CD4-positive, alpha-beta T cell (primary cell): ENCODE data around the gene CEP89. TPM values are rescaled to one million over a fixed set of nuclear protein-coding genes. Genes with fewer than 3 reads are reported as not detected.

Experiments used
- ATAC-seq: fragments of 200-7000 bp; cut with Tn5 transposase; one replicate; pipeline ENCODE4 v1.10.0; 2022; ENCODE audit warnings: mild to moderate bottlenecking; ENCODE audit not compliant: poor library complexity
- CTCF ChIA-PET: fragments of 350-600 bp; sonication (Branson Sonifier 250); formaldehyde crosslinking; loops from one replicate; lab custom pipeline; 2021; ENCODE audit warnings: antibody characterized with exemption, inconsistent platforms; lab: Charles Lee
- POLR2A ChIA-PET: fragments of 350-600 bp; sonication (Branson Sonifier 250); formaldehyde crosslinking; loops from one replicate; lab custom pipeline; 2021; ENCODE audit warnings: antibody characterized with exemption, inconsistent platforms; lab: Charles Lee
- DNase-seq, 14 experiments: peaks; one replicate each; pipeline ENCODE4 v3.0.0-alpha.2; 2013 to 2020; ENCODE audit warnings: mixed read lengths in 2 of 14
- H3K27ac ChIP-seq, 2 donors: one replicate each; pipeline versions ENCODE4 v1.5.1 to v1.7.0; 2013; ENCODE audit warnings: low read length in 2 of 2, low read depth in 1 of 2, mild to moderate bottlenecking in 1 of 2
- H3K27me3 ChIP-seq, 2 experiments: 1 replicate in 1 of 2; 2 replicates in 1 of 2; pipeline versions ENCODE4 v1.6.1 to v1.7.0; 2013; ENCODE audit warnings: low read length in 2 of 2, control low read depth in 1 of 2, mild to moderate bottlenecking in 1 of 2, moderate library complexity in 1 of 2; ENCODE audit not compliant: insufficient read depth in 2 of 2, control insufficient read depth in 1 of 2
- H3K36me3 ChIP-seq: one replicate; pipeline ENCODE4 v1.6.1; 2013; ENCODE audit warnings: low read length, control low read depth; ENCODE audit not compliant: insufficient read depth
- H3K4me1 ChIP-seq: one replicate; pipeline ENCODE4 v1.6.1; 2013; ENCODE audit warnings: low read length, control low read depth; ENCODE audit not compliant: insufficient read depth
- H3K4me3 ChIP-seq: one replicate; pipeline ENCODE4 v1.5.1; 2013; ENCODE audit warnings: mild to moderate bottlenecking, low read length, moderate library complexity
- H3K9me3 ChIP-seq, 2 experiments: 1 replicate in 1 of 2; 2 replicates in 1 of 2; pipeline versions ENCODE4 v1.6.1 to v1.7.0; 2013; ENCODE audit warnings: low read length in 2 of 2, mild to moderate bottlenecking in 2 of 2, control low read depth in 1 of 2, moderate library complexity in 1 of 2; ENCODE audit not compliant: control insufficient read depth in 1 of 2, insufficient read depth in 1 of 2
- H3K27ac Mint-ChIP-seq: one replicate; pipeline ENCODE4 v1.8.0; 2020; ENCODE audit warnings: mixed read lengths
- H3K27me3 Mint-ChIP-seq: one replicate; pipeline ENCODE4 v1.8.0; 2021; ENCODE audit warnings: mixed read lengths
- H3K36me3 Mint-ChIP-seq: one replicate; pipeline ENCODE4 v1.8.0; 2021; ENCODE audit warnings: low read depth, mixed read lengths
- H3K4me1 Mint-ChIP-seq: one replicate; pipeline ENCODE4 v1.8.0; 2021; ENCODE audit warnings: low read depth, mixed read lengths
- H3K4me3 Mint-ChIP-seq: one replicate; pipeline ENCODE4 v1.8.0; 2020; ENCODE audit warnings: mild to moderate bottlenecking, mixed read lengths
- H3K9me3 Mint-ChIP-seq: one replicate; pipeline ENCODE4 v1.8.0; 2020; ENCODE audit warnings: mixed read lengths
- CTCF ChIP-seq: fragments of 200-600 bp; IDR thresholded peaks from one replicate; pipeline ENCODE4 v1.8.0; 2022; ENCODE audit warnings: antibody characterized with exemption, mild to moderate bottlenecking
- intact Hi-C, 2 experiments: fragments of 100-400 bp; cut with DNase I in 1 of 2; cut with micrococcal nuclease in 1 of 2; formaldehyde crosslinking; loops; one replicate each; pipeline versions ENCODE4 v1.15.1 to v1.9.0; 2023 to 2025; cut with DNase I, micrococcal nuclease
- total RNA-seq, 174 experiments: library from RNA in 2 of 174; stranded (reverse) in 2 of 174; gene quantifications; one replicate each; pipeline ENCODE4 v1.2.3 and lab custom pipeline; 2021 to 2026

Gene CEP89
- total RNA-seq, 2 experiments from 2014 or later, result 4.0 to 5.1 TPM

- POLR2A ChIA-PET, result no interaction called here
Observed at GRCh38 chr19:32877977-32878745, 93.6 kb downstream of the CEP89 start.

GRCh38 chr19:32877323-32877912, 94.3 kb downstream of the CEP89 start:
- H3K4me3 ChIP-seq, result no peak overlapping the region
- no peaks in the 10 kb centered on the region for H3K9me3 ChIP-seq
- Mint-ChIP-seq H3K27me3 (no peaks in the 10 kb centered on the region), H3K4me3 (no peak overlapping the region), H3K36me3 (peaks cover 8% of the 10 kb centered on the region), H3K9me3 (no peaks in the 10 kb centered on the region), H3K27ac (no peak overlapping the region), H3K4me1 (no peaks in the 10 kb centered on the region)
- H3K4me1 ChIP-seq, result no peaks in the 10 kb centered on the region
- POLR2A ChIA-PET, result no interaction called here
- no peaks in the 10 kb centered on the region for H3K27me3 ChIP-seq
- DNase-seq (no peak), ATAC-seq (no peak)
- no peaks in the 10 kb centered on the region for H3K36me3 ChIP-seq
- TF ChIP-seq CTCF, result no peak
- intact Hi-C loops, result no loop called here
- H3K27ac ChIP-seq, result no peak overlapping the region
- CTCF ChIA-PET, result no interaction called here

More at GRCh38 chr19:32877977-32878745, 93.6 kb downstream of the CEP89 start:
- no peaks in the 10 kb centered on the region for H3K4me1 ChIP-seq
- H3K4me3 Mint-ChIP-seq, result no peak overlapping the region
- intact Hi-C loops, result no loop called here
- H3K9me3 ChIP-seq, result no peaks in the 10 kb centered on the region
- H3K27ac ChIP-seq, result no peak overlapping the region
- TF ChIP-seq CTCF, result no peak
- no peak overlapping the region for H3K4me3 ChIP-seq
- CTCF ChIA-PET, result no interaction called here
- H3K27ac Mint-ChIP-seq, result no peak overlapping the region
- H3K27me3 Mint-ChIP-seq, result no peaks in the 10 kb centered on the region
- H3K4me1 Mint-ChIP-seq, result no peaks in the 10 kb centered on the region
- no peaks in the 10 kb centered on the region for H3K27me3 ChIP-seq
- ATAC-seq (no peak), DNase-seq (no peak)
- no peaks in the 10 kb centered on the region for H3K9me3 Mint-ChIP-seq
- peaks cover 8% of the 10 kb centered on the region for H3K36me3 Mint-ChIP-seq
- no peaks in the 10 kb centered on the region for H3K36me3 ChIP-seq

- H3K27ac Mint-ChIP-seq, result no peak overlapping the region
- H3K36me3 Mint-ChIP-seq, result peaks cover 8% of the 10 kb centered on the region
- DNase-seq (no peak), ATAC-seq (no peak)
- Histone ChIP-seq H3K4me3 (no peak overlapping the region), H3K36me3 (no peaks in the 10 kb centered on the region), H3K9me3 (no peaks in the 10 kb centered on the region), H3K4me1 (no peaks in the 10 kb centered on the region), H3K27me3 (no peaks in the 10 kb centered on the region), H3K27ac (no peak overlapping the region)
- H3K9me3 Mint-ChIP-seq, result no peaks in the 10 kb centered on the region
- TF ChIP-seq CTCF, result no peak
- intact Hi-C loops, result no loop called here
- H3K4me3 Mint-ChIP-seq, result no peak overlapping the region
- H3K27me3 Mint-ChIP-seq, result no peaks in the 10 kb centered on the region
- POLR2A ChIA-PET, result no interaction called here
- no peaks in the 10 kb centered on the region for H3K4me1 Mint-ChIP-seq
- CTCF ChIA-PET, result no interaction called here
Observed at GRCh38 chr19:32876919-32877285, 94.9 kb downstream of the CEP89 start.
